Glomerular visceral epithelial cell (primary cell): Measurements from ENCODE around the gene SH3GL1.
"Not testable (repeated sequence)": the region's sequence is repeated elsewhere in the genome, so short reads cannot be mapped to it uniquely, and the experiment has no call there.

ENCODE experiments used
- DNase-seq: peaks from one replicate; pipeline ENCODE4 v3.0.0-alpha.2; 2016; ENCODE audit errors: extremely low spot score

SH3GL1 gene

DNA sequence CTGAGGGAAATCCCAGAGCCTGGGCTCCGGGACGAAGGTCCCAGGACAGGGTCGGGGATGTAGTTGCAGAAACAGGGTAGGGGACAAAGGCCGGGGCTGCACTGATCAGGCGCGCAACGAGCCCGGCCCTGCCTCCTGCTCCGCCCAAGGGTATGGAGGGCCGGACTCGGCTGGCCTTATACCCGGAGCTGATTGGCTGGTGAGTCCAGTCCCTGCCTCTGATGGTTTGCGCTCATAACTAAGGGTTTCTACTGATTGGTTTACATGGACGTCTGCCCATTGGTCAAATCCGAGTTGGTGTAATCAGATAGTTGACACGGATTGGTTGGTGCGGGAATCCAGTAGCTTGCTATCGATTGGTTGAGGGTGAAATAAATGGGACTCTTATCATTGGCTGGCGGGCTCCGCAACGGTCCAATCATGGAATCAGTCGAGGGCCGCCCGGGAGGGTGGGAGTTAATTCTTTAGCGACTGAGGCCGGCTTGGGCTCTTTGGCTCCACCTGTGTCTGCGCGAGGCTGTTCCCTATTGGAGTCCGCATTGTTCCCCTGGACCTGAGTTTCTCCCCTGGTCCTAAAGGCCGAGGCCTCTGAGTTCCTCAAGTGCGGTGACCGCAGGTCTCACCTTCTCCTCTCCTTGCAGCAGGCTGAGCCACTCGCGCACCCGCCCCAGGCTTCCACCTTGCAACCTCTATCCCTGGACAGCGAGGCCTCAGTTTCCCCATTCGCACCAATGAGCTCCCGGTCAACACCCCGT, 57.6 kb downstream of the SH3GL1 start:
- peak; percentile 100 for DNase-seq

DNA sequence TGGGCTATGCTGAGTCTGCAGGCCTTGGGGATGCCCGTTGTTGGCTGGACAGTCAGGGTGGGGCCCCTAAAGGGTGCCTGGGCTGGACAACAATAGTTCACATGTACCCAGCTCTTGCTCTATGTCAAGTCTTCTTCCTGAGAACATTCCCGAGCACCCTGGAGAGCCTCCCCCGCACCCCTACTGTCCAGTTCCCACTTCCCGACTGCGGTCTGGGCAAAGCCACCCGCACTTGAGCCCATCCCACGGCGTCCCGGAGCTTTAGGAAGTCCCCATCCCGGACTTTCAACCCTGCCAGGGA, 58.1 kb downstream of the SH3GL1 start:
- DNase-seq = no peak

DNA sequence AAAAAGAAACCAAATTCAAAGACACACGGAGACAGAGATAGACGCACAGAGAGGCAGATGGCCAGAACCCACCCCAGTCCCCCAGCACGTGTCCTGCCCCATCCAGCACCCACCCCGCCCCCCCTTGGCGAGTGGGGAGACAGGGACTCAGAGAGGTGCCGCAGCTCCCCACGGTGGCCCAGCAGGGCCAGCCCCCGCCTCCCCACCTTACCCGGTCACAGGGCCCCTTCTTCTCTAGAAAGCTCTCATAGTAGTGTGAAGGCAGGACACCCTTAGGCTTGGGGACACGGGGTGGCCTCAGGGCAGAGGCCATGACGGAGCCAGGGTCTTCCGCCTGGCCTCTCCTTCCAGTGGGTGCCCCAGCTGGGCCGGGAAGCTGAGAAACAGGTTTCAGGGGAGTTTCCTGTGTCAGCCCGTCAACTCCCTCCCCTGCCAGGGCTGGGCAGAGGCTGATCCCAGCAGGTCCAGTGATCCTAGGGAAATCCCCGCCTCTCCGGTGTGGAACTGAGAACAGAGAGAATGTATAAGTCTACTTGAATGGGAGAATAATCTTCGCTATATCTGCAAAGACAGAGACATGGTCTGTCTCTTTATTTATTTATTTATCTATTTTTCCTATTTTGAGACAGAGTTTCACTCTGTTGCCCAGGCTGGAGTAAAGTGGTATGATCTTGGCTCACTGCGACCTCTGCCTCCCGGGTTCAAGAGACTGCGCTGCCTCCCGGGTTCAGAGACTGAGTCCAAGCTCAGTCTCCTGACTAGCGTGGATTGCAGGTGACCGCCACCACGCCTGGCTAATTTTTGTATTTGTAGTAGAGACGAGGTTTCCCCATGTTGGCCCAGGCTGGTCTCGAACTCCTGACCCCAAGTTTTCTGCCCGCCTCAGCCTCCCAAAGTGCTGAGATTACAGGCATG, 61.6 kb downstream of the SH3GL1 start, which contains the start of gene STAP2:
TSS of gene STAP2 (minus strand) at position 387 of the 915 bp plus-strand sequence. CDS start at position 313, 74 bp downstream.
- DNase-seq = peak; percentile 76

DNA sequence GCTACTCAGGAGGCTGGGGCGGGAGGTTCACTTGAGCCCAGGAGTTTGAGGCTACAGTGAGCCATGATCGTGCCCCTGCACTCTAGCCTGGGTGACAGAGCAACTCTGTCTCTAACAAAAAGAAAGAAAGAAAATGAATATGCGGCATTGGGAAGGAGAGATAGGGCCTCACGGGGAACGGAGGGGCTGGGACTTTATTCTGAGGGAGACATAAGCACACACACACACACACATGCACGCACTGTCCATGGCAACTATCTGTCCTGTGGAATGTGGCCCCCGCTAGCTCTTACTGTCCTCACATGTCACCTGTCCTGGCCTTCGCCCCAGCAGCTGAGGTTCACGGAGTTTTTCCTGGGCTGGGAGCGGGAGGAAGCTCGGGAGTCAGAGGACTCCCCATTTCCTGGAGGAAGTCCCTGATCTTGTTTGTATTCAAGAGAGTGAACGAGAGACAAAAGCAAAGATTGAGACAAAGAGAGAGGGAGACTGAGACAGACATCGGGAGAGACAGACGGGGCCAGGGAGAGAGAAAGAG, 62.4 kb downstream of the SH3GL1 start:
- peak; percentile 33 for DNase-seq

DNA sequence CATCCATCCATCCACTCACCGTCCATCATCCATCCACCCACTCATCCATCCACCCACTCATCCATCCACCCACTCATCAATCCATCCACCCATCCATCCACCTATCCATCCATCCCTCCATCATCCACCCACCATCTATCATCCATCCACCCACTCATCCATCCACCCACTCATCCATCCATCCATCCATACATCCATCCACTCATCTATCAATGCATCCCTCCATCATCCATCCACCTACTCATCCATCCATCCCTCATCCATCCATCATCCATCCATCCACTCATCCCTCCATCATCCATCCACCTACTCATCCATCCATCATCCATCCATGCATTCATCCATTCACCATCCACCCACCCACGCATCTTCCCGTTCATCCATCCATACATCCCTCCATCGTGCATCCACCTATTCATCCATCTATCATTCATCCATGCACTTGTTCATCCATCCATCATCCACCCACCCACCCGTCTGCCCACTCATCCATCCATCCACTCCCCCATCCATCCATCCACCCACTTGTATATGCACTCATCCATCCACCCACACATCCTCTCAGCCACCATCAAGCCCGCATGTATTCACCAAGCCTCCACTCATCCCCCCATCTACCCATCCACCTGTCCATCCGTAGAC, 65.3 kb downstream of the SH3GL1 start:
- no peak for DNase-seq

DNA sequence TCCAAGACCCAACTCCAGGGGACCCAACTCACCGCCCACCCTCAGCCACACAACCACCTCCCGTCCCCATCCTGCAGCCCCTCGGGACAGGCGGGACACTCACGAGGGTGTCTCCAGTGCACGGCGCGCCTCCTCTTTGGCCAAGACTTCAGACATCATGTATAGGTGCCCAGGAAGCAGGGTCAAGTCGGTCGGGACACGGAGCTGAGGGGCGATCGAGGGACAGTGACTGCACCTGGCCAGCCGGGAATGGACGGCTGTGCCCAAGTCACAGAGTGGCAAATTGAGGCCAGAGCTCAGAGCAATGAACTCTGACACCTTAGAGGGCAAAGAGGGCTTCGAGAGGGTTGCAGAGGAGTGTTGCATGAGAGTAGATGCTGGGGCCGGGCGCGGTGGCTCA, 70.5 kb downstream of the SH3GL1 start:
- DNase-seq = no peak

DNA sequence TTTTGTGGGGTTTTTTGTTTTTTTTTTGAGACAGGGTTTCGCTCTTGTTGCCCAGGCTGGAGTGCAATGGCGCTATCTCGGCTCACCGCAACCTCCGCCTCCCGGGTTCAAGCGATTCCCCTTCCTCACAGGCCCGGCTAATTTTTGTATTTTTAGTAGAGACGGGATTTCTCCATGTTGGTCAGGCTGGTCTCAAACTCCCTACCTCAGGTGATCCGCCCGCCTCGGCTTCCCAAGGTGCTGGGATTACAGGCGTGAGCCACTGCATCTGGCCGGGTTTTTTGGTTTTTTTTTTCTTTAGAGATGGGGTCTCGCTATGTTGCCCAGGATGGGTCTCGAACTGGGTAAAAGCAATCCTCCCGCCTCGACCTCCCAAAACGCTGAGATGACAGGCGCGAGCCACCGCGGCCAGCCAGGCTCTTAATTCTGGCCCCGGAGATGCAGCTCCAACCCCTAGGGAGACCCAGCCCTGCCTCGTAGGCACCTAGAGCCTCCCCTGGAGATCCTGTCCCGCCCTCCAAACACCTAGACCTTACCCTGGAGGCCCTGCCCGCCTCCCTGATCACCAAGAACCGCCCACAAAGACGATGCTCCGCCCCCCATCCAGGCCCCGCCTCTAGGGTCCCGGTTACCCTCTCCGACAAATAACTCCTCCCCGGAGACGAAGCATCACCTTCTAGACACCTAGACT, 71.2 kb downstream of the SH3GL1 start:
- not testable (repeated sequence) for DNase-seq

DNA sequence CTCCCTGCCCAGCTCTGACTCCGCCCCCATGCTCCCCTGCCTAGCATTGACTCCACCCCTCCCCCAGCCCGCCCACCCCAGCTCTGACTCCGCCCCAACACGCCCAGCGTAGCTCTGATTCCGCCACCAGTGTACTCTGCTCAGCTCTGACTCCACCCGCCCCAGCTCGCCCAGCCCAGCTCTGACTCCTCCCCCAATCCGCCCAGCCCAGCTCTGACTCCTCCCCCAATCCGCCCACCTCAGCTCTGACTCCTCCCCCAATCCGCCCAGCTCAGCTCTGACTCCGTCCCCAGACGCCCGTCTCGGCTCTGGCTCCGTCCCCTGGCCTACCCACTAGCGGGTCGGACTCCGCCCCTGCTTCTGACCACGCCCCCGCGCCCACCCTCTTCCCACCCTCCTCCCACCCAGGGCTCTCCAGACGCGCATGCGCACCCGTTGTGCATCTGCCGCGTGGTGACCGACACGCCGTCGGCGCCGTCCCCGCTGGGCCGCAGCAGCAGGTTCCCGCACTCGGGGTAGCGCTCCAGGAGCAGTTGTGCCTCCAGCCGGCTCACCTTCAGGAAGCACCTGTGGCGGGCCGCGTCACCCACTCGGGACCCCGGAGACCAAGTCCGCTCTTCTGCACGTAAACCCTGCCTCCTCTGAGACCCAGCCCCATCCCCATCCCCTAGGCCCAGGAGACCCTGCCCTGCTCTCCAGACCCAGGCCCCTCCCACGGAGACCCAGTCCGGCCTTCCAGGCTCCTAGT, 71.9 kb downstream of the SH3GL1 start:
- DNase-seq = no peak

DNA sequence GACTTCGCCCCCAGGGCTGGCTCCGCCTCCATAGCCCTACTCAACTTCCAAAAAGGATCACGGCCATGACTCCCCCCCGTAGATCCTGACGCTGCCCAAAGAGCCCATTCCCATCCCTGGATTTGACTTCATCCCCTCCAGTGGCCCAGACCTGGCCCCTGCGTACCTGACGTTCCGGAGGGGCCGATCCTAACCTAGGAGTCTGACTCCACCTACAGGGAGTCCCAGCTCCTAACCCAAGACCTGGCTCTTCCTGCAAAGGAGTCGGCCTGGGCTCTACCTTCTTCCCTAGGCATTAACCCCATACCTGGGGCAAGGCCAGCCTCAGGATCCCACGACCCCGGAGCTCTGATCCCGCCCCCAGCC, 72.5 kb downstream of the SH3GL1 start:
- DNase-seq = no peak

DNA sequence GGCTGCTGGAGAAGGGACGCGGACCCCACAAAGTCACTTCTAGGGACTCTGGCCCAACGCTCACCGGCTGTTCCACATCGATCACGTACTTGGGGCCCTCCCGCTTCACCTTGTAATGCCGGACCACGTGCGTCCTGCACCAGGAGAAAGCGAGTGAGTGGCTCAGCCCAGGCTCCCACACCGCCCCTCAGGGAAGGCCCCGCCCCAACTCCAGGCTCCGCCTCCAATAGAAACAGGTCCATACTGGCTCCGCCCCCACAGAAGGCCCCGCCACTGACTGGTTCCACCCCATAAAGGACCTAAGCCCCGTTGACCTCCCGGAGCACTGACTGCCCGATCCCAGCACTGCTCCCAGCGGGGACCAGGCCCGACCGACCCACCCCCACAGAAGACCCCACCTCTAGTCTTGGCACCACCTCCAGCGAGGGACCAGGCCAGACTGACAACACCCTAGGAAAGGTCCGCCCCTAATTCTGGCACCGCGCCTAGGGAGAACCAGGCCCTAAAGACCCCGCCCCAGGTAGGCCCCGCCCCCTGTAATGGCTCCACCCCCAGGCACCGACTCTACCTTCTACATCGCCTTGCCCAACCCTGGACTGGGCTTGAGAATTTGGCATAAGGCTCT, 73.0 kb downstream of the SH3GL1 start:
- no peak for DNase-seq

DNA sequence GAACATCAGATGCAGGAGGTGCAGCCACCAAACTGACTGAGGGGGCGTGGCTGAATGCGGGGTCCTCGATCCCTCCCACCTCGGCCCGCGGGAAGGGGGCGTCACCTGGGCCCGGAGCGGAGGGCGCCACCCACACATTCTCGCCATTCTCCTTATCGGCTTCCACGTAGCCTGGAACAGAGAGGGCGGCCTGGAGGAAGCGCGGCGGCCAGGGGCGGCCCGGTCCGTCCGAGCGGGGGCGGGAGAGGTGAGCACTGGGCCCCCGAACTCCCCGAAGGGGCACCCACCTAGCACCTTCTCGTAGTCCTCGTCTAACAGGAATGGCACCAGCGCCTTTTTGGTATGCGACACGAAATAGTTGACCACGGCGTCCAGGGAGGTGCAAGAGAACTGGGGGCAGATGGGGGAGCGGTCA, 73.5 kb downstream of the SH3GL1 start:
- no peak for DNase-seq

DNA sequence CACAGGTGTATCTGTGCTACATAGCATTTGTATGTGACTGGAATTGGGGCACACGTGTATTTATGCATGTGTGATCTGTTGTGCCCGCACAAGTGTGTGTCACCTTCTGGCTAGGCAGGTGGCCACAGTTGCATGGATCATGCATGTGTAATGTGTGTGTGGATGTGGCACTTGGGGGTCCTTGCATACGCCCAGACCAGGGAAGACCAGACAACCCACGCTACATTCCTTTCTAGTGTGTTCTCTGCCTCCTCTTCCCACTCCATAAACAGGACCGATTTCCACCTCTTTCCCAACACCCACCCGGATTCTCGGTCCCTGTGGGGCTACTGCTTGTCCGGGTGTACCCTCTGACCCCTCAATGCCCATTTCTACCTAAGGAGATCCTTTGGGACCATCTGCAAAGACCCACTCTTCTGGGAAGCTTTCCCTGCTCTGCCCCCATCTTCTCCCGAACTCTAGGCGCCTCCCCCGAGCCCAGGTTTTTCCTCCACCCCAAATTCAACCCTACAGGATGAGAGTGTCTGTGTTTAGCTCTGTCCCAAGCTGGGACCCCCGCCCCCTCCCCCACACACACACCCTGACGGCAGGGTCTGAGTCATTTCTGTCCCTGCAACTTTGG, 74.0 kb downstream of the SH3GL1 start:
- no peak for DNase-seq

DNA sequence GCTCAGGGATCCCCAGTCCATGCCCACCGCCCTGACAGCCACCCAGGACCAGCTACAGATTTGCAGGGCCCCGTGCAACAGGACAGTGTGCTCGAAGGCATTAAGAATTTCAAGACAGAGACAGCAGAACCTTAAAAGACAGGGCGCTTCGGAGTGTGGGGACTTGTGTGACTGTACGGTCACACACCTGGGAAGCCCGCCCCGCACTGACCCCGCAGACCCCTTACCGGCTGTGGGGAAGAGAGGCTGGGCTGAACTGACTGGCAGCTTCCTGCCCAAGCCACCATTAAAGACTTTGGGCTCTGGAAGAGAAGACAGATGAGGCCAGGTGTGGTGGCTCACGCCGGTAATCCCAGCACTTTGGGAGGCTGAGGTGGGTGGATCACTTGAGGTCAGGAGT, 76.1 kb downstream of the SH3GL1 start:
- DNase-seq = no peak

DNA sequence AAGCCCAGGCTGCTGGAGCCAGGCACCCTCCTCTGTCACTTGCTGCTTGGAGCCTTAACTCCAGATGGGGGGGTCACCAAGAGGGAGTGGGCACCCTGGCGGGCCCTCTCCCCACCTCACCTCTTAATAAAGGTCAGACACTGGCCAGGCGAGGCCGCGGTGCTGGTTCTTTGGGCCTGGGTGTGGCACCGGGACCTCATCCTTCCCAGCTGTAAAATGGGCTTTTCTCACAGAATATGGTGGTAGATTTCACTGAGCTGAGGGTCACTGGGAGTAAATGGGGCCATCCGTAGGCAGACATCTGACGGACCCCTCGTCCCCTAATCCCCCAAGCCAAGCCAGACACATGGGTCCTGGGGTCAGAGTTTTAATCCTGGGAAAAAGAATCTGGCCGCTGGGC, 76.7 kb downstream of the SH3GL1 start:
- DNase-seq = no peak

DNA sequence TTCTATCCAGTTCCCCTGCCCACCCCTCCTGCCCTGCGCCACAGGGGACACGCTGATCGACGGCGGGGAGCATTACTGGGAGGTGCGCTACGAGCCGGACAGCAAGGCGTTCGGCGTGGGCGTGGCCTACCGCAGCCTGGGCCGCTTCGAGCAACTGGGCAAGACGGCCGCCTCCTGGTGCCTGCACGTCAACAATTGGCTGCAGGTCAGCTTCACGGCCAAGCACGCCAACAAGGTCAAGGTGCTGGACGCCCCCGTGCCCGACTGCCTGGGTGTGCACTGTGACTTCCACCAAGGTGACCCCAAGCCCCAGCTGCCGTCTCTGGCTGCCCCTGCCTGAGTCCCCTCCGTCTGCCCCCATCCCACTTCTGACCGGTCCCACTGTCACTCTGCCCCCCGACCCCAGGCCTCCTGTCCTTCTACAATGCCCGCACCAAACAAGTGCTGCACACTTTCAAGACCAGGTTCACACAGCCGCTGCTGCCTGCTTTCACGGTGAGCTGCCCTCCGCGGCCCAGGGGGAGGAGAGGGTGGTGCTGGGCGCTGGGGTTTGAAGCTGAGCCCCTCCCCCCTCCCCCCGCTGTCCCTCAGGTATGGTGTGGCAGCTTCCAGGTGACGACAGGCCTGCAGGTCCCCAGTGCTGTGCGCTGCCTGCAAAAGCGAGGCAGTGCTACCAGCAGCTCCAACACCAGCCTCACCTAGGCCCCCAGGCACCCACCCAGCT, 77.2 kb downstream of the SH3GL1 start:
- DNase-seq = no peak

DNA sequence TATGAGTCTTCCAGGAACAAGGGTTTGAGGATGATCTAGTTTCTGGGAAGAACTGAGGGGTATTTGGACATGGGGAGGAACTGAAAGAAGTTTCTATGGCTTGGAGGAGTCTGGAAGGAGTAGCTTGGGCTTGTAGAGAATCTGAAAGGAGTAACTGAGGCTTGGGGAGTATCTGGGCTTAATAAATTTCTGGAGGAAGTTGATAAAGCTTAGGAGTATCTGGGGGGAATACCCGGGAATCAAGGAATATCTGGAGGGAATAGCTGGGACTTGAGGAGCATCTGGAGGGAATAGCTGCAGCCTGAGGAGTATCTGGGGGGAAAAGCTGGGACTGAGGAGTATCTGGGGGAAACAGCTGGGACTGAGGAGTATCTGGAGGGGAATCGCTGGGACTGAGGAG, 79.9 kb downstream of the SH3GL1 start:
- no peak for DNase-seq

DNA sequence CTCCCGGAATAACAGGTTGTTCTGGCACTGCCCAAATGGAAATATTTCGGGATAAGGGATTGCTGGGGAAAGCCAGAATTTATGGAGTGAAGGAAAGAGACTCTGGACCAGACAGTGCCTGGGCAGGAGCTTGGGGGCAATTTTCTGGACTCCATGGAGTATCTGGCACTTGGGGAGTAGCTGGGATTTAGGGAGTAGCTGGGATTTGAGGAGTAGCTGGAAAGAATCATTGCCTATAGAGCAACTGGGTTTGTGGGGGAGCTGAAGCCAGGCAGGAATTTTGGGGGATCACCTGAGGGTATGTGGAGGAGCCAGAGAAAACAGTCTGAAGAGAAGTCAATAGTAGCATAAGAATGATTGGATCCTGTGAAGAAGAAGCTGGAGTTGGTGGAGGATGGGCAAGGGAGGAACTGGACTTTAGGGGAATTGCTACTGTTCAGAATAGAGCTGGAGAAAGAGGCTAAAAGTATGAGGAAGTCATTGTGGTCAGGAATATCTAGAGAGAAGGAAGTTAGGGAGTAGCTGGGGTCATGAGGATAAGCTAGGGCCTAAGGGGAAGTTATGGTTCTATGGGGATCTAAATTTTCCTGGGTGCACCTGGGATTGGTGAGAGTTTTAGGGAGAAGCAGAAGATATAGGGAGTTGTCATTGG, 81.2 kb downstream of the SH3GL1 start:
- DNase-seq = no peak

DNA sequence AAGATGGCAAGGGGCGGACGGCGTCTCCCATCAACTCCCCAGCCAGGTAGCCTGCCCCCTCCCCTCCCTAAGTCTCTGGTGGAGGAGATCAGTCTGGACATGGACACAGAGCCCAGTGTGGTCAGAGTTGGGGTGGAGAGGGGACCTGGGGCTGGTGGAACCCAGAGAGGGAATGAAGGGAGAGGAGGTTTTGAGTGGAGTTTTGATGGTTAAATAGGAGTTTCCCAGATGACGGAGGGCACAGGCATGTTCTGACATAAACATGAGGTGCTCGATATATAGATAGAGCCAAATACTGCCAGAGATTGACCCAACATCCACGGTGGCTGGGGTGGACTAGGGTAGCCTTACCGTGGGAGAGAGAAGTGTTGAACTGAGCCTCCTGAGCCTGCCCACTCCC, 81.9 kb downstream of the SH3GL1 start:
- no peak for DNase-seq

DNA sequence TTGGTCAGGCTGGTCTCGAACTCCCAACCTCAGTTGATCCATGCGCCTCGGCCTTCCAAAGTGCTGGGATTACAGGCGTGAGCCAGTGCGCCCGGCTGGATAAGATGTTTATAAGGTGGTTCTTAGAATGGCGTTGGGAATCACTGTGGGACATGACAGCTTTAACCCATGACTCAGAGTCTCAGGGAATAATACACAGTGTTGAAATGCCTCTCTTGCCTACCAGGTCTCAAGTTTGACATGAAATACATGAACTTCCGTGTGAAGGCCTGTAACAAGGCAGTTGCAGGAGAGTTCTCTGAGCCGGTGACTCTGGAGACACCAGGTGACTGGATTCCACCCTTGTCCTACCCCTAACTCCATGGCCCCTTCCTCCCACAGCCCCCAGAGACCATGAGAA, 83.4 kb downstream of the SH3GL1 start:
- DNase-seq = no peak
